Adrenal gland (tissue), 5 donors: ENCODE results near the gene RINL.

Source experiments
- POLR2A ChIP-seq, 2 donors: fragments of 450-650 bp; IDR thresholded peaks; one replicate each; pipeline ENCODE4 v1.6.1; 2017; ENCODE audit warnings: antibody characterized with exemption in 2 of 2, mild to moderate bottlenecking in 2 of 2, moderate library complexity in 1 of 2
- TF ChIP-seq, protein P1 (sequence below), 6 experiments: fragments of 450-650 bp in 4 of 6; fragments of 200-600 bp in 2 of 6; sonication (generic) in 1 of 6; IDR thresholded peaks; 1 replicate in 5 of 6; 2 replicates in 1 of 6; pipeline versions ENCODE4 v1.5.1 to v1.8.0; 2016 to 2021; ENCODE audit warnings: antibody characterized with exemption in 6 of 6, mild to moderate bottlenecking in 2 of 6, moderate library complexity in 1 of 6
- donor health status: DM: no; HTN: no; CAD: no.

DNA sequence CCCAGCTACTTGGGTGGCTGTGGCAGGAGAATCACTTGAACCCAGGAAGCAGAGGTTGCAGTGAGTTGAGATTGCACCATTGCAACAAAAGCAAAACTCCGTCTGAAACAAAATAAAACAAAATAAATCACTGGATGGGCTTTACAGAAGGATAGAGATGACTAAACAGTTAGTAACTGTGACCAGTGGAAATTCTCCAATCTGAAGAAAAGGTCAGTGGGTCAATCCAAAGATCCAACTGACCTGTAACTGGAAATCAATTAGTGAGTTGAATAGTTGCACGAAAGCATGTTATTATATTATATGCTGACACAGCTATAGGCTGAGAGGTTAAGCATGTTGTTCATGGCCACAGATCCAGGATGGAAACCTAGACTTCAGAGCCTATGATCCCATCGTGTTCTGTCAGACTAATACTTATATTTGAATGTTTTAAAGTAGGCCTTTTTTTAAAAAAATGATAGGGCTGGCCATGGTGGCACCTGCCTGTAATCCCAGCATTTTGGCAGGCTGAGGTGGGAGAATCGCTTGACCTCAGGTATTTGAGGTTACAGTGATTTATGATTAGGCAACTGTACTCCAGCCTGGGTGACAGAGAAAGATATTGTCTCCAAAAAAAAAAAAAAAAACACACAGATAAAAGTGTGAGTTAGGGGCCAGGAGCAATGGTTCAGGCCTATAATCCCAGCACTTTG is 47.9 kb downstream of the RINL start:
- TF ChIP-seq, protein P1, sequence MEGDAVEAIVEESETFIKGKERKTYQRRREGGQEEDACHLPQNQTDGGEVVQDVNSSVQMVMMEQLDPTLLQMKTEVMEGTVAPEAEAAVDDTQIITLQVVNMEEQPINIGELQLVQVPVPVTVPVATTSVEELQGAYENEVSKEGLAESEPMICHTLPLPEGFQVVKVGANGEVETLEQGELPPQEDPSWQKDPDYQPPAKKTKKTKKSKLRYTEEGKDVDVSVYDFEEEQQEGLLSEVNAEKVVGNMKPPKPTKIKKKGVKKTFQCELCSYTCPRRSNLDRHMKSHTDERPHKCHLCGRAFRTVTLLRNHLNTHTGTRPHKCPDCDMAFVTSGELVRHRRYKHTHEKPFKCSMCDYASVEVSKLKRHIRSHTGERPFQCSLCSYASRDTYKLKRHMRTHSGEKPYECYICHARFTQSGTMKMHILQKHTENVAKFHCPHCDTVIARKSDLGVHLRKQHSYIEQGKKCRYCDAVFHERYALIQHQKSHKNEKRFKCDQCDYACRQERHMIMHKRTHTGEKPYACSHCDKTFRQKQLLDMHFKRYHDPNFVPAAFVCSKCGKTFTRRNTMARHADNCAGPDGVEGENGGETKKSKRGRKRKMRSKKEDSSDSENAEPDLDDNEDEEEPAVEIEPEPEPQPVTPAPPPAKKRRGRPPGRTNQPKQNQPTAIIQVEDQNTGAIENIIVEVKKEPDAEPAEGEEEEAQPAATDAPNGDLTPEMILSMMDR (IDR thresholded peaks at IDR 0.05), result no peak
- no peak for TF ChIP-seq POLR2A (IDR thresholded peaks at IDR 0.05)
